K562 (cell line): Measurements from ENCODE around the gene GNAL. TPM values are rescaled to one million over a fixed set of nuclear protein-coding genes. Genes with fewer than 3 reads are reported as not detected.

Experiments used
- ATAC-seq: fragments of 200-7000 bp; cut with Tn5 transposase; 3 replicates; pipeline ENCODE4 v1.9.1; 2020; ENCODE audit warnings: moderate library complexity
- BruUV-seq: library from RNA; stranded (reverse); fragments of 400-500 nt; replicated peaks from 2 replicates; lab custom pipeline; 2021; lab: Mats Ljungman, UMichigan
- CTCF ChIA-PET: fragments of 300-600 bp; formaldehyde crosslinking; extraction: SDS; loops from one replicate; lab custom pipeline; 2021; ENCODE audit warnings: low intra/inter-chr PET ratio; lab: Yijun Ruan, JAX
- POLR2A ChIA-PET: fragments of 300-600, 350-650 bp; sonication (Branson Sonifier 250); formaldehyde crosslinking; extraction: SDS; loops from one replicate; lab custom pipeline; 2021; ENCODE audit warnings: antibody characterized with exemption, inconsistent platforms; lab: Yijun Ruan, JAX
- DNase-seq, 4 experiments: peaks; one replicate each; pipeline versions ENCODE4 v3.0.0 to v3.0.0-alpha.2; 2011 to 2018; ENCODE audit warnings: low spot score in 3 of 4, mixed read lengths in 3 of 4; ENCODE audit errors: extremely low read depth in 1 of 4
- FAIRE-seq: peaks from 2 replicates; lab custom pipeline; 2011; peaks lifted over from hg19 to GRCh38; lab: Jason Lieb, UNC
- H2AFZ ChIP-seq: 2 replicates; pipeline ENCODE4 v1.6.0; 2011; ENCODE audit warnings: low read depth, low read length, control low read depth, inconsistent platforms
- H3K27ac ChIP-seq: fragments of 200-600 bp; 3 replicates; pipeline ENCODE4 v1.8.0; 2011; ENCODE audit warnings: low read depth, mild to moderate bottlenecking, control low read depth, inconsistent platforms, low read length, moderate library complexity, mixed read lengths; ENCODE audit errors: extremely low read depth
- H3K27me3 ChIP-seq, 2 experiments: fragments of 300-600 bp in 1 of 2; 2 replicates in 1 of 2; 3 replicates in 1 of 2; pipeline versions ENCODE4 v1.6.0 to v1.8.0; 2011; ENCODE audit warnings: inconsistent platforms in 2 of 2, low read length in 2 of 2, mild to moderate bottlenecking in 1 of 2, mixed read lengths in 1 of 2, moderate library complexity in 1 of 2; ENCODE audit not compliant: control insufficient read depth in 2 of 2, insufficient read depth in 2 of 2
- H3K36me3 ChIP-seq: fragments of 300-600 bp; 3 replicates; pipeline ENCODE4 v1.8.0; 2011; ENCODE audit warnings: mild to moderate bottlenecking, low read length, inconsistent platforms; ENCODE audit not compliant: control insufficient read depth, insufficient read depth
- H3K4me1 ChIP-seq, 2 experiments: fragments of 200-600 bp in 1 of 2; replicated peaks in 1 of 2; 2 replicates in 1 of 2; 3 replicates in 1 of 2; pipeline versions ENCODE4 v1.5.1 to v1.8.0; 2011; ENCODE audit warnings: inconsistent platforms in 2 of 2, low read length in 2 of 2, mild to moderate bottlenecking in 1 of 2, mixed read lengths in 1 of 2, moderate library complexity in 1 of 2; ENCODE audit not compliant: control insufficient read depth in 2 of 2, insufficient read depth in 2 of 2
- H3K4me2 ChIP-seq: 2 replicates; pipeline ENCODE4 v1.6.1; 2011; ENCODE audit warnings: low read length, control low read depth, inconsistent platforms, mixed read lengths; ENCODE audit not compliant: insufficient read depth
- H3K4me3 ChIP-seq: fragments of 200-600 bp; sonication (generic), shearing (Covaris generic); 2 replicates; pipeline ENCODE4 v1.5.1; 2016; ENCODE audit warnings: control low read depth, inconsistent platforms
- H3K79me2 ChIP-seq: fragments of 200-600 bp; 3 replicates; pipeline ENCODE4 v1.8.0; 2011; ENCODE audit warnings: low read length, inconsistent platforms; ENCODE audit not compliant: control insufficient read depth, insufficient read depth
- H3K9ac ChIP-seq, 2 experiments: 2 replicates each; pipeline versions ENCODE4 v1.6.0 to v1.6.1; 2011; ENCODE audit warnings: low read depth in 2 of 2, low read length in 2 of 2, control low read depth in 1 of 2, inconsistent platforms in 1 of 2, mild to moderate bottlenecking in 1 of 2, mixed read lengths in 1 of 2; ENCODE audit not compliant: insufficient read depth in 1 of 2
- H3K9me1 ChIP-seq: one replicate; pipeline ENCODE4 v1.6.0; 2011; ENCODE audit warnings: inconsistent platforms, mild to moderate bottlenecking, low read length, moderate library complexity; ENCODE audit not compliant: control insufficient read depth, insufficient read depth
- H3K9me3 ChIP-seq: replicated peaks from 2 replicates; pipeline ENCODE4 v1.5.1; 2011; ENCODE audit warnings: low read depth, low read length, inconsistent platforms; ENCODE audit not compliant: control insufficient read depth, insufficient read depth
- H4K20me1 ChIP-seq: replicated peaks from 2 replicates; pipeline ENCODE4 v1.6.1; 2011; ENCODE audit warnings: low read length, inconsistent platforms, mixed read lengths; ENCODE audit not compliant: control insufficient read depth, insufficient read depth
- ATF2 ChIP-seq: sonication (generic); formaldehyde crosslinking; IDR thresholded peaks from 2 replicates; pipeline ENCODE4 v1.8.1; 2022; ENCODE audit warnings: missing genetic modification reagents
- BCOR ChIP-seq: fragments of 450-650 bp; IDR thresholded peaks from 2 replicates; pipeline ENCODE4 v1.6.1; 2016
- CEBPB ChIP-seq: fragments of 450-650 bp; IDR thresholded peaks from 2 replicates; pipeline ENCODE4 v1.6.1; 2016; ENCODE audit warnings: missing genetic modification characterization, missing compliant biosample characterization
- CHAMP1 ChIP-seq: fragments of 450-650 bp; IDR thresholded peaks from 2 replicates; pipeline ENCODE4 v1.6.1; 2016; ENCODE audit warnings: mild to moderate bottlenecking
- KDM4B ChIP-seq, 2 experiments: fragments of 450-650 bp in 1 of 2; sonication (generic) in 1 of 2; IDR thresholded peaks; 2 replicates each; pipeline ENCODE4 v1.6.1; 2016 to 2017; ENCODE audit warnings: borderline replicate concordance in 2 of 2, antibody characterized with exemption in 1 of 2, low read depth in 1 of 2, mild to moderate bottlenecking in 1 of 2
- KLF10 ChIP-seq: fragments of 250-450 bp; sonication (Bioruptor Pico); IDR thresholded peaks from 2 replicates; pipeline ENCODE4 v1.6.1; 2021; ENCODE audit warnings: matching md5 sums
- NFXL1 ChIP-seq: fragments of 450-650 bp; formaldehyde crosslinking; IDR thresholded peaks from 2 replicates; pipeline ENCODE4 v1.4.0; 2021; ENCODE audit warnings: mild to moderate bottlenecking
- NR2C1 ChIP-seq, 2 experiments: fragments of 450-650 bp; IDR thresholded peaks; 2 replicates each; pipeline ENCODE4 v1.6.1; 2017; ENCODE audit warnings: mild to moderate bottlenecking in 2 of 2, antibody characterized with exemption in 1 of 2, inconsistent platforms in 1 of 2, missing compliant biosample characterization in 1 of 2, missing genetic modification characterization in 1 of 2
- NR3C1 ChIP-seq: sonication (generic); formaldehyde crosslinking; IDR thresholded peaks from 2 replicates; pipeline ENCODE4 v1.8.1; 2022; ENCODE audit warnings: missing genetic modification reagents
- PCBP1 ChIP-seq: fragments of 200-400 bp; formaldehyde crosslinking; IDR thresholded peaks from 2 replicates; pipeline ENCODE4 v1.6.1; 2018; ENCODE audit warnings: mild to moderate bottlenecking, low read depth, low read length; ENCODE audit not compliant: poor library complexity, severe bottlenecking
- RHOXF2B ChIP-seq: fragments of 250-450 bp; sonication (Bioruptor Pico); conservative IDR thresholded peaks from 2 replicates; pipeline ENCODE4 v1.5.1; 2021
- SMARCA4 ChIP-seq: fragments of 450-650 bp; IDR thresholded peaks from 2 replicates; pipeline ENCODE4 v1.6.1; 2016
- U2AF1 ChIP-seq: fragments of 200-400 bp; formaldehyde crosslinking; optimal IDR thresholded peaks from 2 replicates; pipeline ENCODE3; 2017; ENCODE audit warnings: mild to moderate bottlenecking, low read depth, low read length, moderate library complexity
- ZMIZ1 ChIP-seq, 2 experiments: fragments of 150-350 bp in 1 of 2; IDR thresholded peaks; 2 replicates each; pipeline ENCODE4 v1.6.1; 2012 to 2016; ENCODE audit warnings: low read depth in 2 of 2, low read length in 2 of 2, mild to moderate bottlenecking in 1 of 2, moderate library complexity in 1 of 2
- ZNF253 ChIP-seq: fragments of 250-450 bp; sonication (Bioruptor Pico); conservative IDR thresholded peaks from 2 replicates; pipeline ENCODE4 v1.6.1; 2021; ENCODE audit warnings: mild to moderate bottlenecking
- ZNF551 ChIP-seq: fragments of 250-450 bp; sonication (Bioruptor Pico); IDR thresholded peaks from 2 replicates; pipeline ENCODE4 v1.5.0; 2021; ENCODE audit warnings: mild to moderate bottlenecking, moderate library complexity
- ZNF76 ChIP-seq: fragments of 250-450 bp; sonication (Bioruptor Pico); IDR thresholded peaks from 2 replicates; pipeline ENCODE4 v1.4.0; 2020; ENCODE audit warnings: mild to moderate bottlenecking, moderate library complexity, borderline replicate concordance
- WGBS: fragments of 100-300 bp; shearing (Covaris generic); methylation state at CpG from one replicate; pipeline ENCODE4 v1.1.6; 2016; ENCODE audit warnings: low coverage, mixed read lengths; ENCODE audit not compliant: insufficient coverage; ENCODE audit errors: missing lambda C conversion rate; 5-methylcytosine and 5-hydroxymethylcytosine counted together
- in situ Hi-C: fragments of 300-500 bp; cut with MboI; formaldehyde crosslinking; loops from 4 replicates; pipeline ENCODE4 v1.15.0; 2018; ENCODE audit warnings: inconsistent platforms, mixed read lengths
- intact Hi-C: fragments of 100-400 bp; cut with micrococcal nuclease; formaldehyde crosslinking; loops from 2 replicates; pipeline ENCODE4 v1.14.2; 2022
- polyA plus RNA-seq, 8 experiments: library from polyadenylated mRNA; depleted of rRNA in 4 of 8; stranded (reverse) in 5 of 8; unstranded in 3 of 8; fragments of >200 nt; fragmentation: Nextera tagmentation in 2 of 8; fragmentation: Illumina TruSeq in 1 of 8; extraction: Ambion mirVana in 2 of 8; extraction: Trizol in 1 of 8; gene quantifications; 2 replicates each; pipeline versions ENCODE4 v1.2.1 to v1.2.3, GENCODE V29; 2011 to 2014; ENCODE audit warnings: inconsistent platforms in 1 of 8, missing spikeins in 1 of 8
- total RNA-seq, 7 experiments: library from RNA; depleted of rRNA in 6 of 7; stranded (reverse); fragments of >200 nt in 6 of 7; fragmentation: Illumina TruSeq in 2 of 7; extraction: Trizol in 2 of 7; gene quantifications; 2 replicates each; pipeline versions ENCODE4 v1.2.1 to v1.2.3, GENCODE V29; 2011 to 2021; ENCODE audit warnings: low replicate concordance in 1 of 7

Gene GNAL
- total and polyA plus RNA-seq, 9 of the 15 experiments (the other 6 are each of a cell fraction or from before 2014, with no cell fraction given), result under 0.01 to 0.10 (median 0.01) TPM; not detected in 5

GRCh38 chr18:11754979-11755378 lies 65.9 kb downstream of the GNAL start:
- Histone ChIP-seq H3K79me2 (no peaks in the 10 kb centered on the region), H2AFZ (no peak overlapping the region), H3K27me3 (peaks cover 28 to 45% of the 10 kb centered on the region in 2 experiments), H3K27ac (no peak overlapping the region), H3K4me2 (no peak overlapping the region), H4K20me1 (no peaks in the 10 kb centered on the region; the same call in 1 of the 2 replicates), H3K36me3 (no peaks in the 10 kb centered on the region), H3K9me1 (no peaks in the 10 kb centered on the region), H3K4me1 (peaks cover 2 to 22% of the 10 kb centered on the region in 2 experiments; a peak in 4 of 5 replicates), H3K9ac (no peak overlapping the region), H3K4me3 (no peak overlapping the region), H3K9me3 (no peaks in the 10 kb centered on the region)
- ATAC-seq (peak; percentile 32; the same call in 1 of the 3 replicates), DNase-seq (no peak), FAIRE-seq (no peak)
- BruUV-seq, result no TSS peak
- ChIA-PET CTCF (no interaction called here), POLR2A (interaction anchor here (0.7 kb wide), 1 partner anchor 124 kb away, joined by 3 read pairs; no protein-coding TSS in a partner anchor)
- intact Hi-C loops (no loop called here), in situ Hi-C loops (no loop called here)
- 12% methylated on average over 7 of the region's 8 CpGs for WGBS
- TF ChIP-seq CEBPB (tag), result no peak
- TF ChIP-seq PCBP1, result no peak
- TF ChIP-seq ZNF253 (CRISPR knock-in tag), result no peak
- TF ChIP-seq KLF10 (CRISPR knock-in tag), result no peak
- TF ChIP-seq NR2C1 (IDR thresholded peaks at IDR 0.05), result no peak
- no peak for TF ChIP-seq NR2C1 (tag; IDR thresholded peaks at IDR 0.05)
- no peak for TF ChIP-seq NR3C1 (CRISPR knock-in tag)
- TF ChIP-seq SMARCA4, result no peak
- TF ChIP-seq NFXL1 (CRISPR knock-in tag), result no peak
- no peak for TF ChIP-seq BCOR
- TF ChIP-seq ZNF551 (CRISPR knock-in tag), result no peak
- no peak for TF ChIP-seq CHAMP1
- TF ChIP-seq KDM4B (IDR thresholded peaks at IDR 0.05; ENCODE audit: borderline replicate concordance in 2 of 2, low read depth in 1 of 2), result no peak
- TF ChIP-seq ZNF76 (CRISPR knock-in tag), result no peak
- no peak for TF ChIP-seq U2AF1
- no peak for TF ChIP-seq ZMIZ1 (IDR thresholded peaks at IDR 0.05; ENCODE audit: low read depth in 2 of 2, low read length in 2 of 2)
- no peak for TF ChIP-seq ATF2 (CRISPR knock-in tag)
- no peak for TF ChIP-seq RHOXF2B (CRISPR knock-in tag)
